HG03135 (cell line): Measurements from ENCODE around the gene MOB2.
A peak's percentile ranks its signal among the peaks of the same experiment; 100 is the strongest.

Source experiments
- ATAC-seq: cut with Tn5 transposase; IDR thresholded peaks from one replicate; pipeline ENCODE4 v1.9.1; 2021; ENCODE audit warnings: mild to moderate bottlenecking, moderate library complexity; ENCODE audit not compliant: unreplicated experiment

The MOB2 gene, protein sequence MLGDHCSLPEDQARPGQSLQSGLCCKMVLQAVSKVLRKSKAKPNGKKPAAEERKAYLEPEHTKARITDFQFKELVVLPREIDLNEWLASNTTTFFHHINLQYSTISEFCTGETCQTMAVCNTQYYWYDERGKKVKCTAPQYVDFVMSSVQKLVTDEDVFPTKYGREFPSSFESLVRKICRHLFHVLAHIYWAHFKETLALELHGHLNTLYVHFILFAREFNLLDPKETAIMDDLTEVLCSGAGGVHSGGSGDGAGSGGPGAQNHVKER

DNA sequence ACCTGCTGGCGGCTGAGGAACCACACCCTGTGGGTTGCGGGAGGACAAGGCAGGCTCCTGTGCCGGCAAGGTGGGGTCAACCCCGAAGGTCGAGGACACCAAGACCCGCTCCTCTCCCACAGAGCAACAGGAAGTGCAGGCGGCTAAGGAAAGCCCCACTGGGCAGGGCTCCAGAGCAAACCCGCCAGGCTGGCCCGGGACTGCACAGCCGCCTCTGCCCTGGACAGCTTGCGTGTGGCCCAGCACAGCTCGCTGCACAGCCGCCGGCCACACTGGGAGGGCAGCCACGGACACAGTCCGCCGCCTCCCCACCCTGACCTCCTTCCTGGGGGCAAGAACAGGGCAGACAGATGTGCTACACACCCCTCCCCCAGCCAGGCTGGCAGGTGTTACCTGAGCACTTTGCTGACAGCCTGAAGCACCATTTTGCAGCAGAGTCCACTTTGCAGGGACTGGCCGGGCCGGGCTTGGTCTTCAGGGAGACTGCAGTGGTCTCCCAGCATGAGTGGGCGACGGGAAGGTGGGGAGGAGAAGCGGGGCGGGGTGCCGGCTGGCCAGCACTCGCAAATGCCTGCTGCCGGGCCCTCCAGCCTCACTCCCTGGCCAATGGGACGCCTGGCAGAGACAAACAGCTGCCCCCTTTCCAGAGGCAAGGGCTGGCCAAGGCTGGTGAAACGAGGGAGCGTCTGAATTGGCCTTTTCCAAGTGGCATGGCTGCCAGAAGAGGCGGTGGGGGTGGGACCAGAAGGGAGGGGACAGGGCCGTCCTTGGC is at the start of gene MOB2:
MOB2 (minus strand) TSS at position 726 of the 772 bp plus-strand sequence; CDS start at position 503, 223 bp downstream.
- no peak for ATAC-seq

DNA sequence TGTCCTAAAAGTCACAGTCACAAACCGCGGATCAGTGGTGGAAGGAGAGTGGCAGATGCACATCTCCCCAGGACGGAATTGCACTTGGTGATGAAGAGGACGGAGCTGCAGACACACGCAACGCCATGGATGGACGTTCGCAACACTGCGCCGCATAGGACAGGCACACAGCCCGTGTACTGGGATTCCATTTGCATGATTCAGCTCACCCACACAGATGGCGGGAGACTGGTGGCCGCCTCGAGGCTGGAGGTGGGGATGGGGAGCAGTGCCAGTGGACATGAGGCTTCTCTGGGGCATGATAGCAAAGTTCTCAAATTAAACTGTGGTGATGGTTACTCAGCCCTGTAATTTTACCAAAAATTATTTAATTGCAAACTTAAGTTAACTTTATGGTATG is 48.1 kb upstream of the MOB2 start:
- ATAC-seq: no peak

DNA sequence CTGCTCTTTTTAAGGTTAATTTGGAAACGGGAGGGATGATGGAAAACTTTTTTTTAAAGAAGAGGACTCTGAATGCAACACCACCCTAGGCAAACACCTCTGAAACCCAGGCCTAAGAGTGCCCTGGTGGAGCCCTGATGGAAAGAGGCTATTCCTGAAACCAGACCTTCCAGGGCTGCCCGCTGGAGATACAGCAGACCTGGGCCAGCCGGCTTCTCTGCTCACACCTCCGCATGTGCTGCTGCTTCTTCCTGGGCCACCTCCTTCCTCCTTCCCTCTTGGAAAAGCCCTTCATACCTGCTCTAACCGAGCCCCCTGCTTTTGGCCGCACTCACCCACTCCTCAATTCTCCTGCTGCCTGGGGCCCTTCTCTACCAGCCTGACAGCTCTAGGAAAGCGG is 47.6 kb upstream of the MOB2 start:
- no peak for ATAC-seq

DNA sequence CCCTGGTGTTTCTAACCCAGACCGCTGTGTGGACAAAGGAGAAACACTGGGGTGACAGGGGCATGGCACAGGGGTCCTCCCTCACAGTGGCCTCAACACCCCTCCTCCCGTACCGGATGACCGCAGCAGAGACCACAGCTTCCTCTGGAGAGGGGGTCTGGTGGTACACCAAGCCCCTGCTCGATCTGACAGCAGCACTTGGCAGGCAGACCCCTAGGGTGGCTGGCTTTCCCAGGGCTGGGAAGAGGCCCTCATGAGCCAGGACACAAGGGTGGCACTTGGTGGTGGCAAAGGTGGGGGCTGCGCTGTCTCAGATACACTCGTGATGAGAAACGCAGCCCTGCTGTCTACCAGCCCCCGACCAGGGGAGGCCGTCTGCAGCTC is 46.8 kb upstream of the MOB2 start:
- no peak for ATAC-seq

DNA sequence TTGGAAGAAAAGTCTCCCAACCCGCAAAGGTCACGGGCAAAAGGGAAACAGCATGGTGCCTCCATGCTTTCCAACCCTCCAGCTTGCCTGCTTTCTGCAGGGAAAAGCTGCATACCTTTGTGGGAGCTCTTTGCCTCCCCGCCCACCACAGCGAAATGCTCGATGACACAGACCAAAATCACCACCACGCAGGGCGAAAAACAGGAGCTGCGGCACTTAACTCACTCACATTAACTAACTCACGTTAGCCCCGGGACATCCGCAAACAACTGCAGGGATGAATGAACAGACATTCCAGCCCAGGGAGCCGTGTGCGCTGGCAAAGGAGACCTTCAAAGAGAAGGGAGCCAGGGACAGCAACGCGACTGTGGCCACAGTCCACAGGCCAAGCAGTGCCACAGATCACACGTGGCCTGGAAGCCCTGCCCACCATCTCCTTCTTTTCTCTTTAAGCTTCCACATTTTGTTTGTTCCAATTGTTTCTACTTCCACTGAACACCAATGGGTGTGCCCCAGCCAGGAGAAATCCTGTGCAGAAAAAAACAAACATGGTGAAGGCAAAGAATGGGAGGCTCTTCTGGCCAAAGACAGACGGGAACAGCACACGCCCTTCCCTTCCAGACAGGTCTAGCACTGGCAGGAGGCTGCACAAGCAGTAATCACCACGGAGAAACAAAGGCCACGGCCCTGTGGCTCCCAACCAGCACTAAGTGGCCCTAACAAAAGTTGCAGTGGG is 46.2 kb upstream of the MOB2 start:
- no peak for ATAC-seq

DNA sequence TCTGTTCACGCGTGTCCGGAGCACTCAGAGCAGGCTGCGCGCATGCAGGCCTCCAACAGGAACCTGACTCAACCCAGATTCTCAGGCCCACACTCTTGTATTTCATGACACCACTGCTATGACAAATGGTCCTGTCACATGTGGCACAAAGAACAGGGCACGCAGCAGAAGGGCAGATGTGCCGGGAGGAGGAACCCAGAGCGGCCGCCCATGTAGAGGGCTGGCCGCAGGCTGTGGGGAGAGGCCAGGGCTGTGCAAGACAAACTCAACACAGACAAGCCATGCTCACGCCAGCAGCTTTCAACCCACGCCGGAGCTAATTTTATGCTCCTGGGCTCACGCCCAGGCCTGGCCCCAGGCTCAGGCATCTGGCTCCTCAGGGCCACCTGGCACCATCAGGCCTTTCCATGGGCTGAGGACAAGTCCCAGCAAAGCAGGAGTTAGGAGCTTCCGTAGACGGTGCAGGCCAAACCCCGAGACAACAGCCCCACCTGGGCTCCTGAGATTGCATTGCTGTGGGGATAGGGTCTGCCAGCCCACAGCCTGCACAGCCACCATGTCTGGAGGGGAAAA is 45.5 kb upstream of the MOB2 start:
- ATAC-seq: no peak

DNA sequence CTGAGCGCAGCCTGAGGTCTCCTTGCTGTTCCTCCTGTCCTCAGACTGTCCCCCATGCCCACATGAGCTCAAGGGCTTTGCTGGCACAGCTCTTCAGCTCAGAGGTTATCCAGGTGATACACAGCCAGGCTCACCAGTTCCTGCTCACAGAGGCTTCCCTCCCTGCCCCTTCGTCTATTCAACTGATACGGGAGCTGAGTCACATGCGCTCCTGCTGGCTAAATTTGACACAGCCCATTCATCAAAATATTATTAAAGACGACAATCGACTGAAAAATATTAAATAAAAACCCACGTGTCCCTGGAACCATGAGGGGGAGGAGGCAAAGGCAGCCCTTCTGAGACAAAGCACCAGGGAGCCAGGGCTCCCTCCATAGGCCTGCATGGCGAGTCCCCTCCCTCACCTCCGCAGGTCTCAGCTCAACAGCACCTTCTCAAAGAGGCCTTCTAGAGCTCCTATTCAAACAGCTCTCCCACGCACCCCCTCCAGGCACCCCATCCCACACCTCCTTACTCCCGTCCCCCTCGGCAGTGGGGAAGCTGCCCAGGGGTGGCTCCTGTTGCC is 45.0 kb upstream of the MOB2 start:
- no peak for ATAC-seq

DNA sequence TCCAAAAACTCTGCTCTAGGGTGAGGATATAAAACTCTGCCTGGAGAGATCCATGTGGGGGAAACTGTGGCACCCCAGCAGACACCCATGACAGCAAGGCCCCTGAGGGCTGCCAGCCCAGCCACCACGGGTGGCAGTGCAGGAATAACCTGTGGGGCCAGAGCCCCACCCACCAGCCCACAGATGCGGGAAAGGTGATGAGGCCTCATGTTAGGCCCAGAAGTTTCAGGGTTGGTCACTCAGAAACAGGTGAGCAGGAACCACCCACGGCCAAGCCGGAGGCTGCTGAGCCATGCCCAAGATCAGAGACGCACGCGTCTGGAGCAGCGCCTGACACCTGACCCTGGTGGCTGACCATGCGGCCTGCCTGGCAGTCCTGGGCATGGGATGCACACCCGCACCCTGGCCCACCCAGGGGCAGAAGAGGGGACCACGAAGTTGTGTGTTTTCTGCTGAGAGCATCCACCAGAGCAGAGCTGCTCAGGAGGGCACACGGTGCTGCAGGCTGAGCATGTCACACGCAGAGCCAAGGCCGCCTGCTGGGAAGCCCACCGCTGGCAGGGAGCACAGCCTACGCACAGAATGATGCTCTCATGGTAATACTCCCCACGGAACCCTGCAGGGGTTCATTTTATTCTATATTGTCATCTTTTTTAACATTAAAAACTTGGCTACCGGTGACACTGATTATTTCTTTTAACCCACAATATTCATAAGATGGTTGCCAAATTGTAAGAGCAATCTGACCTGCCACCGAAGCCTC is 44.3 kb upstream of the MOB2 start:
- ATAC-seq: no peak

DNA sequence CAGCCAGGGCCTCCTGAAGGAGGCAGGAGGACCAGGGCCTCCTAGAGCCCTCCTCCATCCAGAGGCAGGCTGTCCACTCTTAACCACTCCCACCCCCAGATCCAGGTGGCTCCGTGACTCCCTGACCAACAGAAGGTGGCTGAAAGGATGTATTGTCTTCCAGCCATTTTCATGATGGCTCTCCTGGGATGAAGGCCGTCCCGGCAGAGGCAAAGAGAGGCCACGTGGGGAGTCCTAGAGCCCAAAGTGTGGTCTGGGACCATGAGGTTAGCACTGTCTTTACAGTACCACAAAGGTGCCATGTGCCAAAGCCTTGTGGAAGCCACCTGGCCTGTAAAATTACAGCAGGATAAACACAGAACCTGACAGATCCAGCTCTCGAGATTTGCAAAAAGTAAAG is 43.2 kb upstream of the MOB2 start:
- ATAC-seq: no peak

DNA sequence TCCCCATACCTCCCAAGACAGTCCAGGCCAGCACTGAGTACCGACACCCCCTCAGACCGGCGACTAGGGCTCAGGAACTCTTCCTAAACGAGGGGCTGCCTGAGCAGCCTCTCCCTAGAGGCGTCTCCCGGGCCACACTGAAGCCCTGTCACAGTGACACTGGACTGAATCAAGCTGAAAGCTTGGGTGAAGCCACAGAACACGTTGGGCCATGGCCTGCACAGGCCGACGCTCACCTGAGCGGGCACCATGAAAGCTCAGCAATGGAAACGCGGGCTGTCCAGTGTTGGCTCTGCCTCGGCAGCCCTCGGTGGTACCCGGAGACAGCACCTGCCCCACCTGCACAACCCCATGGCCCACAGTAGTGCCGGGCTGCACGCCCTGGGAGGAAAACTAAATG is 42.7 kb upstream of the MOB2 start:
- ATAC-seq: no peak

DNA sequence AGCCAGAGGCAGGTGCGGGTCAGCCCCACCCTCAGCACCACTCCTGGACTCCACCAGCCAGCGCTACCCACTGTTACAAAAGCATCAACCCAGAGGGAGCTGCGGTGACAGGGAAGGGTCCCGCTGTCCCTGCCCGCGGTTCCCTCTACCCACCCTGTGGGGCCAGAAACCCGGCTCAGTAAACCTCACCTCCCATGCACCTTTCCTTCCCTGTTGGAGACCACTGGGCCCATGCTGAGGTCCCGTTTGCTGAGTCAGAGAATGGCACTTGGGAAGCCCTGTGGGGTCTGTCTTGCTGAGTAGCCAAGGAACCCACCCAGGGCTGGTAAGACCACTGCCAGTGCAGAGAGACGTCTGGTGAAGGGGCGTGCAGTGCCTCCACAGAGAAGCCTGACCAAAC is 42.1 kb upstream of the MOB2 start:
- no peak for ATAC-seq

DNA sequence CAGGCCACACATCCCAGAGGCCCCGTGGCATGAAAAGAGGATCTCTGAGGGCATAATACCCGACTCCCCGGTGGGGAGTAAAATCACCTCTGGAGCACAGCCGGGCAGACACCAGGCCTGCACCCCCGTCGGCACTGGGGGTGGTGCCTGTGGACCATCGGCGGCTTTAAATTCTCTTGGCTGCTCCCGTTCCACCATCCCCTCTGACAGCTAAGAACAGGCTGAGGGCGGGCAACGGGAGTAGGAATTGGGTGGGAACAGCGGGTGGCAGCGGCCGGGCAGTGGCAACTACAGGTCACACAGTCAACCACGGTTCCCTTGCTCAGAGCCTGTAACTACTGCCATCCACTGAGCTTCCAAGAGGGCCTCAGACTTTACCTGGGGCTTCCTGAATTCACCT is 40.2 kb upstream of the MOB2 start:
- no peak for ATAC-seq

DNA sequence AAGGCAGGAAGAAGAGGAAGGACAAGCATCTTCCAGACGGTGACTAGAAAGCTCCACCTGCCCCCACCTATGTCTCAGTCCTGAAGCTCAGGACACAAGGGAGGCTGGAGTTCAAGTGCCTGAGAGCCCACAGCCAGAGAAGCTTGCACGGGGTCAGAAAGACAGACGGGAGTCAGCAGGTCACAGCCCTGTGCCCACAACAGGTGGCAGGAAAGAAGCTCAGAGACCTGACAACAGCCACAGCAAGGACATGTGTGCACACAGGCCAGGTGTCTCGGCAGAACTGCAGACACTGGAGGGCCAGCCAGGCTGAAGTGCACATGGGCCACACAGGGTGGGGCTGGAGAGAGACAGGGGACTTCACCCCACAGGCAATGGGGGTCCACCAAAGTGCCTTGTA is 37.2 kb upstream of the MOB2 start:
- no peak for ATAC-seq

DNA sequence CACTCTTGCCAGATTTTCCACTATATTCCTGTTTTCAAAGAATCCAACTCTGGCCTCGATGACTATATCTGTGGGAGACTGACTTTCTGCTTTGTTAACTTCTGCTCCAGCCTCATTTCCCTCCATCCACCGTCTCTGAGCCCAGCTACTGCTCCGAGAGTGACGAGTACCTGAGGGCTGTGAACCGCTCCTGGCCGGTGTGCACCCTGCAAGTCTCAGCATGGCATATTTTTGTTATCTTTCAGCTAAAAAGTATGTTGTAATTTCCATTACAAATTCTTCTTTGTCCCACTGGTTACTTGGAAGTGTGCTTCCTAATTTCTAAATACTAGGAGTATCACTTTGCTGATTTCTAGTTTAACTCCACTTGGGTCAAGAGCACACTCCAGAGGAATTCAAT is 36.5 kb upstream of the MOB2 start:
- ATAC-seq: no peak

DNA sequence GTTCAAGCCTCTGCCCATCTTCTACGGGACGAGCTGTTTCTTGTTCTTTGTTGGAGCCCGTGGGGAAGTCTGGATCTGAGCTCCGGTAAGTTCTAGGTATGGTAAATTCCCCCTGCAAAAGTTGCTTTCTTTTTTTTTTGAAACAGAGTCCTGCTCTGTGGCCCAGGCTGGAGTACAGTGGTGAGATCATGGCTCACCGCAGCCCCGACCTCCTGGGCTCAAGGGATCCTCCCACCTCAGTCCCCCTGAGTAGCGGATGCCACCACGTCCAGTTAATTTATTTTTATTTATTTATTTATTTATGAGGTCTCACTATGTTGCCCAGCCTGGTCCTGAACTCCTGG is 35.5 kb upstream of the MOB2 start:
- ATAC-seq: peak; percentile 35

DNA sequence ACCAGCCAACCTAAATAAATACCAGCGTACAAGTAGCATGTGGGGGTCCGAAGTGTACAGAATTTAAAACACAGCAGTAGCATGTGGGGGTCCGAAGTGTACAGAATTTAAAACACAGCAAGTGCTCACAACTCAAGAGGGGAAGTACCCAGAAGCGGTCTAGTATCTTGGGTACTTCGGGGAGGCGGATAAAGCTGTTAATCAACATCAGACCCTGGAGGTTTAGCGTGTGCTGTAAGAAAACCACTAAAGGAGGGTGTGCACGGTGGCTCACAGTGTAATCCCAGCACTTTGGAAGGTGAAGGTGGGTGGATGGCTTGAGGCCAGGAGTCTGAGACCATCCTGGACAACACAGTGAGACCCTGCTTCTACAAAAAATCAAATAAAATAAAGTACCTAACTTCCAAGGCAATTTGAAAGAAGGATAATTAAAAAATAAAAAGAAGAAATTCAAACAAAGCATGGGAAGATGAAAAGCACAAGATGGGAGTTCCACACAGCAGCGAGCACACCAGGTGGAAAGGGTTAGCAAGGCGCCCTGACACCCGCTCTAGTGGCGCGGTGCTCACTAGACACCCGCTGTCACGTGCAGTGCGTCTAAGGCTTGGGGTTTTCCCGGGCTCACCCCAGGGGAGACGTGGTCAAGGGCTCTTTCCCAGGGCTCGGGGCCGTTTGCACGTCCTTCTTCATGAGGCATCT is 35.0 kb upstream of the MOB2 start:
- peak; percentile 74 for ATAC-seq

DNA sequence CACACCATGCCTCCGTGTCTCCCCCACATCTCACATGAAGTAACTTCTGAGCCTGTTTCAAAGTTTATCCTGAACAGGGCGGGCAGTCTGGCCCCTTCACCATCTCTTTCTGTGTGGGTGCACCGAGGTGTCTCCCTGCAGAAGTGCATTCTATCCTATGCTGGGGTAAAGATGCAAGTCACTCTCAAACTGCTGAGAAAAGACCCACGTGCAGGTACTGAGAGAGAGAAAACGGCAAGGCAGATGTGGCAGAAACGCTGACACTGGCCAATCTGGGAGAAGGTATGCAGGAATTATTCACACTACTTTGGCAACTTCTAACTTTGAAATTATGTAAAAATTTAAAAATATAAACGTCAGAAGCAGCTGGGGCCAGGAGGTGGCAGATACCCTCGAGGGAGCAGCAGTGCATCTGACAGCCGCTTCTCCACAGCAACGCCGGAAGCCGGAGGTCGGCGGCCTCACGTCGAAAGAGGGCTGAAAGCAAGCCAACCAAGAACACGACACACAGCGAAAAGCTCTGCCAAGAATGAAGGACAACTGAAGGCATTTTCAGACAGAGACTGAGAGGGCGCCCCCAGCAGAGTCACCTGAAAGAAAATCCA is 34.2 kb upstream of the MOB2 start:
- ATAC-seq: no peak

DNA sequence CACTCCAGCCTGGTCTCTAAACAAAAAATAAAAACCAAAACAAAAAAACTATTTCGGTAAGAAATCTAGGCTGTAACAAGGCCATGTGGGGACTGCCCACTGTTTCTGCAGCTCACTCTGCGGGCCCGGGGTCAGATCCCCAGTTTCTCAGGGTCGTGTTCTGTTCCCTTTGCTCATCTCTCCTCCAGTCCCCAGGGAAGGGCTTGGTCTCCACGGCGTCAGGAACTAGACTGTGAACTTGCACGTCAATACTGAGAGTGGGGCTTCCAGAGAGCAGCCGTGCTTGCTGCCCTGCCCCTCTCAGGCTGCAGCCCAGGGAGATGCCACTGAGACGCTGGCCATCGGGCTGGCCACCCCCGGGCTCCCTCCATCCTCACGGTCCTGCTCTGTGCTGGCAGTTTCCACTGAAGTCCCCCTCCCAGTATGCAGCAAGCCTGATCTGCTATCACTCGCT is 33.7 kb upstream of the MOB2 start:
- ATAC-seq: no peak
